ENCODE data around the gene PPP1R1C. TPM values are rescaled to one million over a fixed set of nuclear protein-coding genes. Genes with fewer than 3 reads are reported as not detected.

The PPP1R1C gene
- total RNA-seq, 4 donors from 2014 or later, result 0.78 to 2.8 TPM; not detected in 2

GRCh38 chr2:182048621-182049020 is 63.0 kb downstream of the PPP1R1C start:
- Histone ChIP-seq H3K27me3 (no peaks in the 10 kb centered on the region), H3K4me3 (replicated peaks in 1 of 3) (no peak overlapping the region), H3K36me3 (no peaks in the 10 kb centered on the region), H3K4me1 (no peaks in the 10 kb centered on the region), H3K9me3 (no peaks in the 10 kb centered on the region), H3K27ac (no peak overlapping the region)
- TF ChIP-seq CTCF (IDR thresholded peaks at IDR 0.05), result no peak
- no peak for DNase-seq
- WGBS, 2 donors, result 97 to 98% methylated on average over 2 of the region's 2 CpGs
- intact Hi-C loops (cut with DNase I), result no loop called here

- Histone ChIP-seq H3K27ac (no peak overlapping the region), H3K36me3 (no peaks in the 10 kb centered on the region), H3K4me1 (no peaks in the 10 kb centered on the region), H3K27me3 (no peaks in the 10 kb centered on the region), H3K4me3 (replicated peaks in 1 of 3) (no peak overlapping the region), H3K9me3 (no peaks in the 10 kb centered on the region)
- WGBS, 2 donors, result 78 to 84% methylated on average over 3 of the region's 3 CpGs
- intact Hi-C loops (cut with DNase I), result no loop called here
- no peak for DNase-seq
- no peak for TF ChIP-seq CTCF (IDR thresholded peaks at IDR 0.05)
- TF ChIP-seq POLR2A (IDR thresholded peaks at IDR 0.05), result no peak
Measured at GRCh38 chr2:182049372-182050148, 63.9 kb downstream of the PPP1R1C start.

GRCh38 chr2:182050333-182051135 is 64.9 kb downstream of the PPP1R1C start:
- no peaks in the 10 kb centered on the region for H3K36me3 ChIP-seq
- H3K4me1 ChIP-seq, result no peaks in the 10 kb centered on the region
- no peak for TF ChIP-seq POLR2A (IDR thresholded peaks at IDR 0.05)
- TF ChIP-seq CTCF (IDR thresholded peaks at IDR 0.05), result no peak
- DNase-seq, result no peak
- H3K4me3 ChIP-seq (replicated peaks in 1 of 3), result no peak overlapping the region
- H3K9me3 ChIP-seq, result no peaks in the 10 kb centered on the region
- H3K27me3 ChIP-seq, result no peaks in the 10 kb centered on the region
- intact Hi-C loops (cut with DNase I), result no loop called here
- WGBS, 2 donors, result 86% methylated on average over 4 of the region's 4 CpGs
- no peak overlapping the region for H3K27ac ChIP-seq

- H3K4me1 ChIP-seq, result no peaks in the 10 kb centered on the region
- no peak overlapping the region for H3K4me3 ChIP-seq (replicated peaks in 1 of 3)
- intact Hi-C loops (cut with DNase I), result no loop called here
- H3K9me3 ChIP-seq, result no peaks in the 10 kb centered on the region
- TF ChIP-seq POLR2A (IDR thresholded peaks at IDR 0.05) (no peak), CTCF (IDR thresholded peaks at IDR 0.05) (no peak)
- WGBS, 2 donors, result 26 to 51% methylated on average over 4 of the region's 4 CpGs
- H3K36me3 ChIP-seq, result no peaks in the 10 kb centered on the region
- H3K27me3 ChIP-seq, result no peaks in the 10 kb centered on the region
- DNase-seq, result peak in 1 of 2 donors; percentile 2
- H3K27ac ChIP-seq, result no peak overlapping the region
Measured at GRCh38 chr2:182055993-182056392, 70.3 kb downstream of the PPP1R1C start.

GRCh38 chr2:182057002-182057401 is 71.3 kb downstream of the PPP1R1C start:
- Histone ChIP-seq H3K9me3 (no peaks in the 10 kb centered on the region), H3K4me3 (replicated peaks in 1 of 3) (no peak overlapping the region), H3K27me3 (no peaks in the 10 kb centered on the region), H3K36me3 (no peaks in the 10 kb centered on the region), H3K4me1 (no peaks in the 10 kb centered on the region), H3K27ac (no peak overlapping the region)
- TF ChIP-seq CTCF (IDR thresholded peaks at IDR 0.05) (no peak), POLR2A (IDR thresholded peaks at IDR 0.05) (no peak)
- no peak for DNase-seq
- intact Hi-C loops (cut with DNase I), result no loop called here
